Heart left ventricle (tissue), 13 donors: ENCODE measurements around the gene BMPR2.

Source experiments
- POLR2A ChIP-seq, 2 donors: fragments of 450-650 bp; IDR thresholded peaks; one replicate each; pipeline ENCODE4 v1.6.1; 2017; ENCODE audit warnings: antibody characterized with exemption in 2 of 2, mild to moderate bottlenecking in 2 of 2, moderate library complexity in 2 of 2
- TF ChIP-seq, protein P1 (sequence below), 12 donors: fragments of 200-600 bp; sonication (generic) in 4 of 12; IDR thresholded peaks; one replicate each; pipeline versions ENCODE4 v1.5.0 to v1.8.0; 2018 to 2022; ENCODE audit warnings: antibody characterized with exemption in 12 of 12, mild to moderate bottlenecking in 5 of 12
- donor health status: ischemic (EF 13 %, LVEDD 7.1; RV severe dilation, severe dysfunction).
- donor health status: DM: no; HTN: yes; CAD: no.
- donor health status: DM: no; HTN: no; CAD: no.
- donor health status: ischemic (EF 25% LVEDD 6.9; RV normal size, moderate dysfunction).
- donor health status: ischemic (EF 25% LVEDD 5.7; RV mildly dilated, moderate dysfunction).
- donor health status: ischemic (EF 35%, LVEDD 5.7; RV mildly dilated, moderate dysfunction).
- donor health status: nonischemic (EF 11% LVEDD 7.7; RV severe dilation, severe dysfunction).
- donor health status: DM: yes; HTN: yes; CAD: no.
- donor health status: PGD.
- donor health status: ischemic (EF 29% LVEDD 5.4; RV normal size, mild dysfunction).
- donor health status: nonischemic (EF 23%, LVEDD 6.1; RV moderate dilation, normal function).

DNA sequence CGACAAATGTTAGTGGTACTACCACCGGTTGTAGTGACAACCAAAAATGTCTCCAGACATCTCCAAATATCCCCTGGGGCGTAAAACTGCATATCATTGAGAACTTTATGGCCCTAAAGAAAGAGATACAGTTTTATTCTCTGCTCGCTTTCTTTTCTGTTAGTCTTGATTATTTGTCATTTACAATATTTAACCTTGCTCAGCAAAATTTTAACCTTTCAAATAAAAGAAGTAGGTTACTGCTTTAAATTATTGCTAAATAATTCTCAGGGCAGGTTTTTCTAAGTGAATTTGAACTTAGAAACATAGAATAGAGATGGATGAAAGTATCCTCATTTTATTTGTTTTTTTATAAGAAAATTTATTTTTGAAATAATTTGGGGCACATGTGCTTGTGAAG, 67.9 kb downstream of the BMPR2 start:
- TF ChIP-seq, protein P1, sequence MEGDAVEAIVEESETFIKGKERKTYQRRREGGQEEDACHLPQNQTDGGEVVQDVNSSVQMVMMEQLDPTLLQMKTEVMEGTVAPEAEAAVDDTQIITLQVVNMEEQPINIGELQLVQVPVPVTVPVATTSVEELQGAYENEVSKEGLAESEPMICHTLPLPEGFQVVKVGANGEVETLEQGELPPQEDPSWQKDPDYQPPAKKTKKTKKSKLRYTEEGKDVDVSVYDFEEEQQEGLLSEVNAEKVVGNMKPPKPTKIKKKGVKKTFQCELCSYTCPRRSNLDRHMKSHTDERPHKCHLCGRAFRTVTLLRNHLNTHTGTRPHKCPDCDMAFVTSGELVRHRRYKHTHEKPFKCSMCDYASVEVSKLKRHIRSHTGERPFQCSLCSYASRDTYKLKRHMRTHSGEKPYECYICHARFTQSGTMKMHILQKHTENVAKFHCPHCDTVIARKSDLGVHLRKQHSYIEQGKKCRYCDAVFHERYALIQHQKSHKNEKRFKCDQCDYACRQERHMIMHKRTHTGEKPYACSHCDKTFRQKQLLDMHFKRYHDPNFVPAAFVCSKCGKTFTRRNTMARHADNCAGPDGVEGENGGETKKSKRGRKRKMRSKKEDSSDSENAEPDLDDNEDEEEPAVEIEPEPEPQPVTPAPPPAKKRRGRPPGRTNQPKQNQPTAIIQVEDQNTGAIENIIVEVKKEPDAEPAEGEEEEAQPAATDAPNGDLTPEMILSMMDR (IDR thresholded peaks at IDR 0.05): no peak
- TF ChIP-seq POLR2A (IDR thresholded peaks at IDR 0.05): no peak
